ENCODE results near the gene KRT7.
"Not testable (repeated sequence)": the region's sequence is repeated elsewhere in the genome, so short reads cannot be mapped to it uniquely, and the experiment has no call there.

Gene KRT7

DNA sequence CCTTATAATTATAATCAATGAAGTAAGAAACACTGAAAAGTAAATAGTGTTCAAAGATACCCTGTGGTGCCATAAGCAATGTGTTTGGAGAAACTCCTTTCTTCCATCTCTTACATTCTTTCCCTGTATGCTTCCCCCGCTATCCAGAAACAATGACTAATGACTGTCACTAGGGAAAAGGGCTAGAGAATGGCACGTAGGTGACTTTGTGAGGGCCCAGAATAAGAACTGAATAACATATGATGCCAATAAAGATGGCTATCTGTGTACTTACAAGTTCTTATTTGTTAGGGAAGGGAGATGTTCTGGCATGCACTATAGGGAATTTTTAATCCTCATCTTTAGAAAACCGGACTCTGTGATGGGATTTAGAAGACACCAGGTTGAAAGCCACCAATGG is 4.7 kb upstream of the KRT7 start:
- in situ Hi-C loops (cut with HindIII; ENCODE audit: low sequenced_read_pairs), result loop anchor here (5.0 kb wide), 1 partner anchor 54 kb away; no protein-coding TSS in a partner anchor

DNA sequence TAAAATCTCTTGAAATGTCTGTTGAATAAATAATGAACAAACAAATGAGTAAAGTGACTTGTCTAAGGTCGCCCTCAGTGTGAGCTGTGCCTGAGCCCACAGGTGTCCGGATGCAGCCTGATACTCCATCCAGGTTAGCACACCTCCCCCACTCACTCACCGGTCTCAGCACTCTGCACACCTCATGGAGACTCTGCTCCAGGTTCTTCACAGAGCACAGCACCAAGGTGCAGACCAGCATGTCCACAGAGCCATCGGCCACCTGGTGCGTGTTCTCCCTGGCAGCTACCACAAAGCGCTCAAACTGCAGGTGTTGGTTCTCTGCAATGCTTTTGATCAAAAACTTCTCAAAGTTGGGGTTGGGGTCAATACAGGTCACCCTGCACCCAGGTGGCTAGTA is 4.1 kb upstream of the KRT7 start:
- in situ Hi-C loops (cut with HindIII; ENCODE audit: low sequenced_read_pairs), result loop anchor here (5.0 kb wide), 1 partner anchor 53 kb away; no protein-coding TSS in a partner anchor

DNA sequence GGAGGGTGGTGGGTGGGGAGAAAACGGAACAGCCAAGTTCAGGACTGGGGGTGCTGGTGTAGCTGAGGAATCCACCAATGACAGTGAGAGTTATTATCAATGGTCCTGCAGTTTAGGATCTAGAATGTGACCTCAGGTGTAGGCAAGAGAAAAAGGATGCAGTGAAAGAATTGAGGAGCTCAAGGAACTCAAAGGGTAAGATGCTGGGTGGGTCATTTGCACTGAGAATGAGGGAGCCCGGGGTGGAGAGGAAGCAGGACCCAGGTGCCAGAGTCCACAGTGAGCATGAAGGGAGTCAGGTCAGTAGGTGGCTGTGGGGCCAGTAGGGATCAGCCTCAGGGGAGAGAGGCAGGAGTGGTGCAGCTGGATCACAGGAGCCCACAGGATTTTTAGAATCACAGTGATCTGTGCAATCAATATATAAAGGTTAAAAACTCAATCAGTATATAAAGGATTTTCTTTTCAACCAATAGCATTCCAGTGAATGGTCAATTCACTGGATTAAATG is 3.2 kb upstream of the KRT7 start:
- in situ Hi-C loops (cut with HindIII; ENCODE audit: low sequenced_read_pairs), result loop anchor here (5.0 kb wide), 1 partner anchor 52 kb away; no protein-coding TSS in a partner anchor

DNA sequence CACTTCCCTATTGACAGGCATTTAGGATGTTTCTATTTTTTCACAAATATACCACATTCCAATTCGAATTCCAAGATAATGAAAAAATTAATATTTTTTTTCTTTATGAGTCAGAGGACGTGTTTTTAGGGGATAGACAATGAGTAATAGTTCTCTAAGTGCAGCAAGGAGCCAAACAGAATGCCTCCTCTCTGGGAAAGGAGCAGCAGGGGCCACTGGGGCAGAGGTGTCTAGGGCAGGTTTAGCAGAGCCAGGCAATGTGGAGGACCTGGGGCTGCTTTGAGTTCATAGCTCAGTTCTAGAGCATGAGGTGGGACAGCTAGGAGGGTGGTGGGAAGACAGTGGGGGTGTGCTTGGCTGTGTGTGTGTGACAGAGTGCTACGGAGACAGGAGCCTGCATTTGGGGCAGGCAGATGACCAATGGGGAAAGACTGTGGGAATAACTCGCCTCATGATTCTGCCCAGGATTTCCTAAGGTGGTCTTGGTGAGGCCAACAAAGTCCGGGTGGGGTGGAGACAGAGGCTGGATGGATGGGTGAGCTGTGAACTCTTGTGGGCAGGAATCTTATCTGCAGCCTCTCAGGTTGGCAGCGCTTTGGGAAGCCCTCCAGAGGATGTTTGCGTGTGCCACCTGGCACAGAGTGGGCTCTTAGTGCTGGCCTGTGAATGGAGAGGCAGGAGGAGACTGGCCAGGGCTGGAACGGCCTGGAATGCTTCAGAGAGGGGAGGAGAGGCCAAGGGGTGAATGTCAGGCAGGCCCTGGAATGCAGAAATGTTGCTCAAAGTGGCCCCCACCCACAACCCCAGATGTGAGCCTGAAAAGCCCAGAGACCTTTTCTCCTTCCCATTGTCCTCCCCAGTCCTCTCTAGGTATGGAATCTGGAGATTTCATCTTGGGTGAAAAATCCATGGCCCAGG is 2.4 kb upstream of the KRT7 start:
- in situ Hi-C loops (cut with HindIII; ENCODE audit: low sequenced_read_pairs), result no loop called here

DNA sequence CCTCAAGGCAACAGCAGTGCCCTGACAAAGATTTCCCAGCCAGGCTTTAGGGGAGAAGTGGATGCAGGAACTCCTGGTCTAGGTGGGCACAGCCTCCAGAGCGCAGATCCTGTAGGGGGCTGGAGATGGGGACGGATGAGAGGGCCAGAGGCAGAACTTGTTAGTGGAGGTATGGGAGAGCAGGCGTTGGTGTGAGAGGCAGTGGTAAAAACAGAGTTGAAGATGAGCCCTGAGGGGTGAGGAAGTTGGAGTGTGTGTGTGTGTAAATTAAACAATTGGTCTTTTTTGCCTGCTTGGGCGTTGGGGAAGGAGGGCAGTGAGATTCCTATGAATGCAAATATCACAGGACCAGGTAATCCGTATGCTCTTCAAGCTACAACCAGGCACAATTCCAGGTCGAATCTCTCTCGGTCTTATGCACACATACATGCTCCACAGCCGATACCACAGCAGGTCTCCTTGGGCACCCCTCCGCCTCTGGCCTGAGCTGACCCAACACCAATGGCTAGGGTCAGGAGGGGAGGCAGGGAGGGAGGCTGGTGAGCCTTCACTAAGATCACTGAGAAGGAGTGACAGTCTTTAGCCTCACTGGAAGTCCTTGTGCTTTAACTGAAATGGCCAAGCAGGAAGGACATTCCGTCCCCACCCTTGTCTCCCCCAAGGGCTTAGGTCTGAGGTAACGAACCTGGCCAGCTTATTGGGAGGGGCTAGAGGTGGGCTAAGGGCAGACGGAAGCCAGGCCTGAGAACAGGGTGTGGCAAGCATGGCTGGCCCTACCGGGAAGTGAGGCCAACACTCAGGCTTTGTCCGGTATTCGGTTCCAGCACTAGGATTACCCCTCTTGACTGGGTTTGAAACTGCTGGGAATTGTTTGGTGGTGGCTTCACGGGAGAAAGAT is 1.5 kb upstream of the KRT7 start:
- in situ Hi-C loops (cut with HindIII; ENCODE audit: low sequenced_read_pairs), result no loop called here

DNA sequence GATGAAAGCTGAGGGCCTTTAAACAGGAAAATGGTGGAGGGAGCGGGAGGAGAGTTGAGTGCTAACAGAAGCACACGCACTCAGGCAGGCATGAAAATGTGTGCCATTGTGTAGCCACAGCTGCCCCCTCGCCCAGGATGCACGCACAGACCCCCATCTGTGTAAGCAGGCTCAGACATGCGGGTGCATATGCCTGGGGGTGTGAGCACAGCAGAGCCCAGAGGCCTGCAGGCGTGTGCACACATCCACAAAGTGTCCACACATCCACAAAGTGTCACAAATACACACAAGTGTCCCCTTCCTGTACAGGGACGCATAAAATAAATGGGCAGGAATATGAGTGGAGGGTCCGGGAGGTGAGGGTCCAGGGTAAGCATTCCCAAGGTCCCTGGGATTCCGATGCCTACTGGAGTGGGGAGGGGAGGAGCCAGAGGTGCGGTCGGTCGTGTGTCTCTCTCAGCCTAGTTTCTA is 805 bp upstream of the KRT7 start:
- in situ Hi-C loops (cut with HindIII; ENCODE audit: low sequenced_read_pairs), result no loop called here

DNA sequence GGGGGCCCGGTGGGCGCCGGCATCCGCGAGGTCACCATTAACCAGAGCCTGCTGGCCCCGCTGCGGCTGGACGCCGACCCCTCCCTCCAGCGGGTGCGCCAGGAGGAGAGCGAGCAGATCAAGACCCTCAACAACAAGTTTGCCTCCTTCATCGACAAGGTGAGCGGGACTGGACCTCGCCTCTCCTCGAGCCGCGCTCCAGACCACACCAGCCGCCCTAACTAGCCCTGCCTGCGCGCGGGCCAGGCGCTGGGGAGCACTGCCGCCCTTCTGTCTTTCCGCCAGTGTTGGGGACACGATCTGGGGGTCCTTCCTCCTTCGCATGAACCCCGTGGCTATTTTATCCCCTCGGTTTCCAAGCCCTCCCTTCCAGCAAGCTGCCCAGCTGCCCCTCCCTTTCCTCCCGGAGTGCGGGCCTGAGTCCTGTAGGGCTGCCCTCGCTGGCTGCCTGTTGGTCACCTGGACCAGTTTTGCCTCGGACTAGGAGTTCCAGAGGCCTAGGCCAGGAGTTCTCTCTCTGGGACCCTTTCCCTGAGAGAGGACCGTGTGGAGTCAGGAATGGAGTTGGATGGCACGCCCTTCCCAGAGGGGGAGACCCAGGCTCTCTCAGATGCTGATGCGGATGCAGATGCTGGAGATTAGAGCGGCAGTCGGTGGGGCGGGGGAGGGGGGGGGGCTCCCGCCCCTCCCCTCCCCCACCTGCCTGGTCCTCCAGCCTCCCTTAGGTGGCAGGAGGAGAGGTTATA is 592 bp downstream of the KRT7 start:
- in situ Hi-C loops (cut with HindIII; ENCODE audit: low sequenced_read_pairs), result no loop called here

DNA sequence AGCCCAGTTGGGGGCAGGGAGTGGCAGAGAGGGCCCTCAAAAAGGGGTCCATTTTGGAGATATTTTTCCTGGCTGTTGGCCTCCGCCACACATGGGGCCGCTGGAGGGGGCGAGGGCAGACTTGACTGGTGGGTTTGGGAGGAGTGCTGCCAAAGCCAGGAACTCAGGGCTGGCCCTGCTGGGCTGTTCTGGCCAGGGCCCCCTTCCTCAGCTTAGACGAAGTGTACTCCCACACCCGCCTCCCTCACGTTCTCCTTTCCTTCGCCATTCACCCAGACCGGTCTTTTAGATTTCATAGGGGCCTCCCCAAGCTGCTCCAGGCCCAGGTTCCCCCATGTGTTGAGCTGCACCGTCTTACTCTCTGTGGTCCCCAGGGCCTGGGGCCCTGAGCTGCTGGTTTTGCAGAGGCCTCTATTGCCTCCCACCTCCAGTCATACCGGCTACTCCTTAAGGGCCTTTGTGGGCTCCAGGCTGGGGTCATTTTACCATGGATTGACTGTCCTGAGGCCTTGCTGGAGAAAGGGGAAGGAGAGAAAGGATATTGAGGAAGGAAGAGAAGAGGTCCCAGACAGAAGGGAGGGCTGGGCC is 1.3 kb downstream of the KRT7 start:
- in situ Hi-C loops (cut with HindIII; ENCODE audit: low sequenced_read_pairs), result no loop called here

DNA sequence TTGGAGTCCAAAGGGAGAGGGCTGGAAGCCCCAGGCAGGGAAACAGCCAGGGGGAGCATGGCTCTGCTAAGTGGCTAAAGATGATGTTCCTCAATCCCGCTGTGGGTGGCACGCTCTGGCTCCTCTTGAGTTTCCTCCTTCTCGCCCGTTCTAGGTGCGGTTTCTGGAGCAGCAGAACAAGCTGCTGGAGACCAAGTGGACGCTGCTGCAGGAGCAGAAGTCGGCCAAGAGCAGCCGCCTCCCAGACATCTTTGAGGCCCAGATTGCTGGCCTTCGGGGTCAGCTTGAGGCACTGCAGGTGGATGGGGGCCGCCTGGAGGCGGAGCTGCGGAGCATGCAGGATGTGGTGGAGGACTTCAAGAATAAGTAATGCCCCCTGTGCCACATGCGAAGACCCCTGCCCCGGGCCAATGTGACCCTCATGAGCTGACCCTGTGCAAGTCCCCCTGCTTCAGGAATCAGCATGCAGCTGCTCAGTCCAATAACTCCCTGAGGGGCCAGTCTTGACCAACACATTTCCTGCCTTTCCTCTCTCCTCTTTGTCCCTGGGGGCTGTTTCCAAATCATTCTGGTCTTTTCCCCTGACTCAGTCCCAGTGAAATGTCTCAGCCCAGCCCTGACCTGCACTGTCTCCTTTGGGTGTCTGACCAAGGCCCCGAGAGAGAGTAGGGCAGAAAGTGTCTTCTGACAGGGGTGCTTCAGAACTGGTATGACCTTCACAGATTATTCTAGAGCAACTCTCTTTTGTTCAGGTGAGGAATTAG is 2.1 kb downstream of the KRT7 start:
- in situ Hi-C loops (cut with HindIII; ENCODE audit: low sequenced_read_pairs), result no loop called here

DNA sequence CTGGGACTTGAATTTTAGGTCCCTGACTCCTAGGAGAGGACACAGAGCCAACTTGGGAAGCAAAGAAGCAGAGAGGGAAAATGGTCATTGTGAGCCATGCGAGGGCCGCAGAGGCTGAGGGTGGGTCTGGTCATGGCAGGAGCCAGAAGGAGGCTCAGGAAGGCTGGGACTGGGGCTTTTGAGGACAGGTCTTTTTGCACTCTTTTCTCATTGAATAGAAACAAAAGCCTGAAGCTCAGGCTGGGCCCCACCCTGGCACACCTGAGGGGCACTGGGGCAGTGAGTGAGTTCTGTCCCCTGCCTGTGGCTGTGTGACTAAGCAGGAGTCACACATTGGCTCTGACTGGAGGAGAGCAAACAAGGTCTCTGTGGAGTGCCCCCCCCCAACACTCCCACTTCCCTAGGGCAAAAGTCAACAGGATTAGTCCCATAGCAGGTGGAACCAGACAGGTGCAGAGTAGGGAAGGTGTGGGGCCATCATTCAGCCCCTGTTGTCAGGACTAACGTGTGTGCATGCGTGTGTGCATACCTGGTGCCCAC is 2.8 kb downstream of the KRT7 start:
- in situ Hi-C loops (cut with HindIII; ENCODE audit: low sequenced_read_pairs), result no loop called here

DNA sequence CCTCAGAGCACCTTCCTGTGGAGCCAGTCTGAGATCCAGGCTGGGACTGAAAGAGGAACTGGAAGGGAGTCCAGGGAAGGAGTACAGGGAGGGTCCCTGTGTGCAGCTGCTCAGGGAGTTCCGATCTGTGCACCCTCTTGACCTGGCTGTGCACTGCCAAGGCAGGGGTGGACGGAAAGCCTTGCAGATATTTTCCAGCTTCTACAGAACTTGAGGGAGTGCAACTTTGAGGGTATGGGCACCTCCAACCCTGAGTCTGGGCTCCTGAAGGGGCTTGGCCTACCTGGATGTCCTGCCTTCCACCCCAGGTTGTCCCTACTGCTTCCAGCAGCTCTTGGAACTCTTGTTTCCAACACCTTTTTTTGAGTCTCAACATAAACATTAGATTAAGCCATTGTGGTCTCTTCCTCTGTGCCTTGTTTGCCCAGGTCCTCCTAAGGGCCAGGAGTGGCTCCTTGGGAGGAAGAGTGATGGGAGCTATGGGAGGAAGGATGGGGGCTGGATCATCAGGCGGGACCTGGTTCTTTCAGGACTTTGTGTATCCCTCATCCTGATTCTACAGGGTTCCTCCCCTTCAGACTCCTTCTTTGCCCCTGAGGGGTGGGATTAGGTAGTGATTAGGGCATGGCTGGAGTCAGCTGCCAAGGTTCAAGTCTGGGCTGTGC is 3.5 kb downstream of the KRT7 start:
- in situ Hi-C loops (cut with HindIII; ENCODE audit: low sequenced_read_pairs), result no loop called here

DNA sequence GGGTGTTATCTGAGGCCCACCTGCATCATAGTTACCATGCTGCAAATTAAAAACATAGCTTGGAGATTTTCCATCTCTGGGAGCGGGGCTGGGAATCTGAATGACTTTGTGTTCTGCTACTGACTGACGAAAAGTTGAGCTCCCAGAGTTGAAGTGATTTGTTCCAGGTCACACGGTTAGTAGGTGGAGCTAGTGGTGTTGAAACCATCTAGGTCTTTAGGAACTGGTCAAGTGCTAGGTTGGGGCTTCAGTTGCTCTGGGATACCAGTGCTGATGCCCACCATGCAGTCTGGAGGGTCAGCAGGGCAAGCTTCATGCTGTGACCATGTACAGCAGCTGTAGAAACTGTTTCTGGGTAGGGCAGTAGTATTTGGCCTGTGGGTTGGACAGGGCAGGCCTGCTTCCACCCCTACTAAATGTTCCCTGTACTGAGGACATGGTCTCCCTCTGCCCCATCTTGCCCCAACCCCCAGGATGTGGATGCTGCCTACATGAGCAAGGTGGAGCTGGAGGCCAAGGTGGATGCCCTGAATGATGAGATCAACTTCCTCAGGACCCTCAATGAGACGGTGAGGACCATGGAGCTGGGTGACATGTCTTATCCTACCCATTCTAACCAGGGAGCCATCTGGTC is 5.3 kb downstream of the KRT7 start:
- in situ Hi-C loops (cut with HindIII; ENCODE audit: low sequenced_read_pairs), result no loop called here

DNA sequence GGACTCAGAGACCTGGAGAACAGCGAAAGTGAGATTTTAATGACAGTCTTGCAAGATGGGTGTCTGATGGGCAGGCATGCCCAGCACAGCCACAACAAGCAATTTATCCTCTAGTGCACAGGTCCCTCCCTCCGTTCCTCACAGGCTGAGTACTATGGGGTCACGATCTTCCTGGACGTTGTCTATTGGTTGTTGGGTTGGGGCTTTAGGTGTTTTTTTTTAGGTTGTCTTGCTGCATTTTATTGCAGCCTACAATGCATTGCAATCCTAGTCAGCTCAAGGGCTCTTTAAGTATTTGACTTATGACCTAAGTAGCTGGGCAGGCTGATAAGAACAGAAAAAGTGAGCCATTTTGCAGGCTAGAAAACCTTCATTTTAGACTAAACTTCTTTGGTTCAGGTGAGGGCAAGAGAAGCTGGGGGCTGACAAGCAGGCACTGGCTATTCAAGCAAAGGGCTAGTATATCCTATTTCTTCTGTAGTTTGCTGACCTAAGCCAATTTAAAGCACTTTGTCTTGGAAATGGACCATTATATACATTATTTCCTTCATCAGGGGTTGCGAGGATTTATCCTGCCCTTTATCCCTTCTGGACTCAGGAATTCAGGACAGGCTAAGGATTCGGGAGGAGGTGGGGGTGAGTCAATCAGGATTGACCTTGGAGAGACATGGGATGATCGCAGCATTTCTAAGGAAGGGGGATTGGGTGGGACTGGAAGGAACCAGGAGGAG is 6.0 kb downstream of the KRT7 start:
- in situ Hi-C loops (cut with HindIII; ENCODE audit: low sequenced_read_pairs), result no loop called here

DNA sequence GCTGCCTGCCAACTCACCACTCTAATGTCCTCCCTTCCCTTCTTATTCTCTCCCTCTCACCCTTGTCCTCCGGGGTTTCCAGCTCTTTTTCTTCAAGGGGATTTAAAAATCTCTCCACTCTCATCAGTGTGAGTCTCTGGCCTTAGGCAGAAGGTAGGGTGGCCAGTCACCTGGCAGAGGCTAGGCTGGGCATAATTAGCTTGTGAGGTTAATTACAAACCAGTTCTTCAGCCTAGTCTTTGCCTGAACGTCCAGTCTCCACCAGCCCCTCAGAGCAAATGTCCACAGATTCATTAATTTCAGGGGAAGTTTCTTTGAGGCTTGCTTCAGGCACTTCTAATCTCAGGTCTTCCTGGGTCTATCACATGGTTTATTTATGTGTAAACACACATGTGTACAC is 6.7 kb downstream of the KRT7 start:
- in situ Hi-C loops (cut with HindIII; ENCODE audit: low sequenced_read_pairs), result no loop called here

DNA sequence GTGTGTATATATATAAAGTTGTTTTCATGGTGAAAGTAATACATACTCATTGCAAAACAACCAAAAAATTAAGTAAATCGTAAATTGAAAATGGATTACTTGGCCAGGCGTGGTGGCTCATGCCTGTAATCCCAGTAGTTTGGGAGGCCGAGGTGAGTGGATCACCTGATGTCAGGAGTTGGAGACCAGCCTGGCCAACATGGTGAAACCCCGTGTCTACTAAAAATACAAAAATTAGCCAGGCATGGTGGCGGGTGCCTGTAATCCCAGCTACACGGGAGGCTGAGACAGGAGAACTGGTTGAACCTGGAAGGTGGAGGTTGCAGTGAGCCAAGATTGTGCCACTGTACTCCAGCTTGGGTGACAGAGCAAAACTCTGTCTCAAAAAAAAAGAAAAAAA is 7.2 kb downstream of the KRT7 start:
- in situ Hi-C loops (cut with HindIII; ENCODE audit: low sequenced_read_pairs), result not testable (repeated sequence)

DNA sequence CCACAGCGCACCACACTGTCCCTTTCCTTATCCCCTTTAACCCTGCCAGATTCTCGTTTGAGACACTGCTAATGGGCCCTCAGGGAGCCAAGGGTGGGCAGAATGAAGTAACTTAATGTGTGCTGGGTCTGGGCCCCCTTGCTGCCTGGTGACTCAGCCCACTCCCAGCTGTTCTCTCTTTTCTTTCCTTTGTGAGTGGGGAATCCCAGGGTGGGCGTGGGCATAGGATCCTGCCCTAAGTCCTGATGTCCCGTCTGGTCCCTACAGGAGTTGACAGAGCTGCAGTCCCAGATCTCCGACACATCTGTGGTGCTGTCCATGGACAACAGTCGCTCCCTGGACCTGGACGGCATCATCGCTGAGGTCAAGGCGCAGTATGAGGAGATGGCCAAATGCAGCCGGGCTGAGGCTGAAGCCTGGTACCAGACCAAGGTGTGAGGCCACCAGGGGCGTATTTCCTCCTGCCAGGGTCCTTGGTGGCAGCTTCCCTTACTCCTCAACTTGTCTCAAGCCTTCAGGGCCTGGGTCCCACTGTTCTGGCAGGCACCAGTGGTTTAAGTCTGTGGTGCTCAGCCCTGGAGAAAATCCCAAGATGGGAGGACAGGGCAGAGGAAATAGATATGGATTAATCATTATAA is 8.3 kb downstream of the KRT7 start:
- in situ Hi-C loops (cut with HindIII; ENCODE audit: low sequenced_read_pairs), result no loop called here
